Measurements from ENCODE around the gene PSG11.
"Not testable (repeated sequence)": the region's sequence is repeated elsewhere in the genome, so short reads cannot be mapped to it uniquely, and the experiment has no call there.

DNA sequence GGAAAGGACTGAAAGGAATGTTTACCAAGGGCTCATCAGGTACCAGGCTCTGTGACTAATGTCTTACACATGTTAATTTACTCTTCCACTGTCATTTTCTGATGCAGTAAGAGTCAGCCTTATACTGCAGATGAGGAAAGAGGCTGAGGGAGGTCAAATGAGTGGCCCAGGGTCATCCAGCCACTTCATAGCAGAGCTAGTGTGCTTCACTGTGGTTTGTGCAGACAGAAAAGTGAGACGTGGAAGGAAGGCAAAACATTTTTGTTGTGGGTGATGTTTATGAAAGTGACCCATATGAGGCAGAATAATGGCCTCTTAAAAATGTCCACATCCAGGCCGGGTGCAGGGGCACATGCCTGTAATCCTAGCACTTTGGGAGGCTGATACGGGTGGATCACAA, 34.0 kb upstream of the PSG11 start:
- TF ChIP-seq POLR2A (IDR thresholded peaks at IDR 0.05; ENCODE audit: low read length); GATA1 (IDR thresholded peaks at IDR 0.05; ENCODE audit: low read depth, low read length): not testable (repeated sequence)
